RCC 7860 (cell line): ENCODE measurements around the gene FAM110D.

Experiments used
- DNase-seq: peaks from one replicate; pipeline ENCODE4 v3.0.0-alpha.2; 2015; ENCODE audit warnings: low spot score
- FAIRE-seq: peaks from 2 replicates; lab custom pipeline; 2012; peaks lifted over from hg19 to GRCh38; lab: Jason Lieb, UNC

FAM110D gene

DNA sequence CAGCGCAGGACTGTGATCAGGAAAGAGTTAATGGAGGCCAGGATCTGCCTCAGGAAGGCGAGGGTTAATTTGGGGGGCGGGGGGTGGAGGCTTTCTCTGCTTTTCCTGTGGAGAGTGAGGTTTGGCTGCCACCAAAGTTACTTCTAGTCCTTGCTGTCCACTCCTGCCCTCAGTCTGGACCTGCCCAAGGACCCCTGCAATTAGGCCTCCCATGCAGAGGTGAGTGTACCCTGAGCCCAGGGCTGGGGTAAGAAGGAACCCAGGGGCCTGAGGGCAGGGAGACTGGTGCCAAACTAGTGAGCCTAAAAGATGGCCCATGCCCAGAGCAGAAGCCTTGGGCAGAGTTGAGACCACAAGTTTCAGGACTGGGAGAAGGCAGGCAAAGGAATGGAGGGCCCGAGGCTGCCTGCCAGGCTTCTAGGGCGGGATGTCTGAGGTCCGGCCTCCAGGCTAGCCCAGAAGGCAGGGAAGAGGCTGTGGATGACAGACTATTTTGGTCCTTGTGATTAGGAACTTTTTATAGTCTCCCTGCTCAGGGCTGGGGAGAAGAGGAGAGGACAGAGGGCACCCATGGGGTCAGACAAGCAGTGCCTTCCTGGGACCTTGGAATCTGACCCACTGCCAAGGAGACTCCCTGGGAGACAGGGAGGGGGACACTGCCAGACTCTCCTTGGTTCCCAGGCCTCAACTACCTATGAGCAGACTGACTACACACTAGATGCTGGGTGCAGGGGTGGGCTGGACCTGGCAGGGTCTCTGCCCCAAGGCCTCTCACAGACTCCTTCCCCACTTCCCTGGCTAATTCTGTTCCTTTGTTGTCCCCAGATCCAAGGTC, at the start of gene FAM110D:
Gene FAM110D (plus strand): TSS at position 172 of the 835 bp plus-strand sequence. CDS start 2,213 bp downstream, outside the sequence.
- DNase-seq (no peak), FAIRE-seq (no peak)

DNA sequence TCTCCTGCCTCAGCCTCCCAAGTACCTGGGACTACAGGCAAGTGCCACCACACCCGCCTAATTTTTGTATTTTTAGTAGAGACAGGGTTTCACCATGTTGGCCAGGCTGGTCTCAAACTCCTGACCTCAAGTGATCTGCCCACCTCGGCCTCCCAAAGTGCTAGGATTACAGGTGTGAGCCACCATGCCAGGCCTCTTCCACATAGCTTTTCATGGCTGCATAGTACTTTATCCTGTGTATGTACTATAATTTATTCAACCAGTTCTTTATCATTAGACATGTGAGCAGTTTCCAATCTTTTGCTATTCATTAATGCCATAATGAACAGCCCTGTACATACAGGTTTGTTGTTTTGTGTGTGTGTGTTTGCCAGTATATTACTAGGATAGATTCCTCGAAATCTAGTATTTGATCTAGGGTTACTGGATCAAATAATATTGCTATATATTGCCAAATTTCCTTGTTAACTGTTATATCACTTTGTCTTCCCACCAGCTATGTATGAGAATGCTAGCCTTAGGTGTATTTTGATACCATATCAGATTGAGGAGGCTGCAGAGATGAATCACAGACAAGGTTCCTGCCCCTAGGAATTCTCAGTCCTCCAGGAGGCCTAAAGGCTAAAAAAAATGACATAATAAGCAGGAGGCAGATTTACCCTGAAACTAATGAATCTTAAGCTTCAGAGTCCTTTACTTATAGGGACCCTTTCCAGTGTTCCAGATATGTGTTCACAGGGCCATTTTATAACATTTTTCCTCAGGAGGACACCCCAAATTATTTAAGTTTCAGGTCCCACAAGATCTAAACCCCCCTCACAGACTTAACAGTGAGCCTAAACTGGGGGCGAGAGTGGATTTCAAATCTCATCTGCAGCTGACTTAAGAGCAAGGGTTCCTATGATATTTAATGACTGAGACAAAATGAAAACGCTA, 49.4 kb upstream of the FAM110D start:
- DNase-seq (no peak), FAIRE-seq (no peak)

- peak; percentile 37 for DNase-seq
- no peak for FAIRE-seq
Observed at GRCh38 chr1:26110731-26111529, 47.9 kb upstream of the FAM110D start.

DNA sequence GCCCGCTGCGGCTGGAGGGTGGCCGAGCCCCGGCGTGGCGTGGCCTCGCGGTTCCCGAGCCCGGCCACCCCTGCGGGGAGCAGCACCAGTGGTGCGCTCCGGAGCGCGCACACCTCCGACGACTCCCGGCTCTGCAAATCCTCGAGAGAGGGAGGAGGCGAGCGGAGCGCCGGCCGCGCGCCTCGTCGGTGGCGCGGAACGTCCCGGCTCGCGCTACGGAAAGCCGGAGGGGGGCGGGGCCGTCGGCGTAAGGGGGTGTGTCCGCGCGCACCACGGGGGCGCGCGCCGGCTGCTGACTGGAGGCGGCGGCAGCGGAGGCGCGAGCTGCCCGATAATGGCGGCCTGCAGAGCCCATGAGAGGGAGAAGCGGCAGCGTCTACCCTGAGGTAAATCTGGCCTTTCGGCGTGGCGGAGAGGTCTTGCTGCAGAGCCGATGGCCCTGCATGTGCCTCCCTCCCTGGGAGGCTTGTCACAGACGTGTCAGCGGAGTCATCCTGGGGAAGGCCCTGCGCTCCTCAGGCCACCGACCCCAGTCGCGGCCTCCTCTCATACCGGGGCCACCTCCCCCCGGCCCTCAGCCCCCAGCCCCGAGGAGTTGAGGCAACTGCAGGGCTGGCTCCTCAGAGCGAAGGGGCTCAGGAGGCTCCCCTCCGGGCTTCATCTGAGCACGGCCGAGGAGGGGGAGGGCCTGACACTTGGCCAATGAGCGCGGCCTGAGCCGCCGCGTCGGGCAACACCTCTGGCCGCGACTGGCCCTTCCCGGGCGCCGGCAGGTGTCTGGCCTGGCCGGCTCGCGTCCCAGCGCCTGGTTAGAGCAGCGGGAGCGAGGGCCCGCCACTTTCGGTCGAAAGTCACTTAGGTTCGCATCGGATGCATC, 47.1 kb upstream of the FAM110D start, which contains the start of gene PDIK1L:
Gene PDIK1L (plus strand): TSS at position 295 of the 877 bp plus-strand sequence. CDS start 2,485 bp downstream, outside the sequence.
- FAIRE-seq (no peak), DNase-seq (peak; percentile 82)

DNA sequence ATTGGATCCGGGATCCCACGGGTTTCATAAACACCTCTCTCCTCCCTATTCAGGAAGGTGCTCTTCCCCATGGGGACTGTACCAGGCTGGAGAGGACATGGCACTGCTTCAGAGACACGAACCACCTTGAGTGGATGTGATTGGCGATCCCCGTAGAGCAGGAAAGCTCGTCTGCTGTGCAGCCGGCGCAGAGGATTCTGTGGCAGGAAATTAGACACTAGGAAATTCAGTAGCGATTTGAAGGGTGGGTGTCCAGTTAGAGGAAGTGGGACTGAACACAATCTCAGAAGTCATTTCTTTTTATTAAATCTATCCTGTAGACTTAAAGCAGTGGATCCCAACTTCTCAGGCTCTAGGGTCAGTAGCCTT, 46.5 kb upstream of the FAM110D start:
- DNase-seq (no peak), FAIRE-seq (no peak)

DNA sequence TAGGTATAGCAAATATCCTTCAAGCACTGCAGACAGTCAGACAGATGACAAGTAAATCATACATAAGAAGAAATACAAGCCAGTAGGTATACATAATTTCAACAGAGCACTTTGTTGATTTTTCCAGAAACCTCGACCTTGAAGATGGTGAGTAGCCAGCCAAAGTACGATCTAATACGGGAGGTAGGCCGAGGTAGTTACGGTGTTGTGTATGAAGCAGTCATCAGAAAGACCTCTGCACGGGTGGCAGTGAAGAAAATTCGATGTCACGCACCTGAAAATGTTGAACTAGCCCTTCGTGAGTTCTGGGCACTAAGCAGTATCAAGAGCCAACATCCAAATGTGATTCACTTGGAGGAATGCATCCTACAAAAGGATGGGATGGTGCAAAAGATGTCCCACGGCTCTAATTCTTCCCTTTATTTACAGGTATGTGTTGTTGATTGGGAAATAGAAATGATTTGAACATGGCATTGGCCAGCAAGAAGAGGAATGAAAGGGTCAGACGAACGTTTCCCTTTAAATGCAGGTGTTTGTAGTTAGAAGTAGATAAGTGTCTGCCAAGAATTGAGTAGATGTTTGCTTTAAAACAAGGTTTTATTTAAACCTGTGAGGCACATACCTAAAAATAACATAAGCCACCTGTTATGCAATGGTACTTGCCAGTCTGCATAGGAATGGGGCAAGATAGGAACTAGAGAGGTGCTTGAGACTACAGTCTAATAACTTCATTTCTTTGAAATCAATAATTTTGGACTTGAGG, 44.5 kb upstream of the FAM110D start:
- DNase-seq (no peak), FAIRE-seq (no peak)

DNA sequence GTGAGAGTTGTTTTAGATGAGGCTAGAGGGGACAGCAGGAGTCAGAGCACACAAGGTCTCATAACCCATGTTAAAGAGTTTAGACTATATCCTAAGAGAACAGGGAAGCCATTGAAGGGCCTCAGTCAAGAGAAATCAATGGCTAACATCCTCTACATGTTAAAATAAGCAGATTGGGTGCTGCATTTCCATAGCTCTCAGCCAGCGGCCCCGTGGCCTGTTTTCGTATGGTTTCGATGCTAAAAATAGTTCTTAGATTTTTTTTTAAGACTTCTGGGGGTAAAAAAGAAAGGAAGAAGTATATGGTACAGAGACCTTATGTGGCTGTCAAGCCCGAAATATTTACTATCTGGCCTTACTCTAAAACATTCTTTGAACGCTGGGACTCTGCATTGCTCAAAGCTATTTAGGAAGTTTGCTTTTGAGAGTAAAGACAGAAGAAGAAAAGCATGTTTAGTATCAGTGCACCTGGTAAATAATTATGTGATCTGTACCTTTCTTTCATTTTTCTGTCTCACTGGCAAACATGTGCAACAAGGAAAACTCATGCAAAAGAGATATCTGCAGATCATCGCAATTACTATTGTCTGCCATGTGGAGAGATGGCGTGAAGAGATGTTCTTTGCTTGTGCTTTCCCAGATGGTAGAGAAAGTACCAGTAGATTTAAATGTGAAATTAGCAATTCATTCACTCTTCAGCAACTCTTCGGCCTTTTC, 38.8 kb upstream of the FAM110D start:
- no peak for FAIRE-seq

GRCh38 chr1:26121854-26122773, 36.8 kb upstream of the FAM110D start:
- FAIRE-seq (peak; percentile 77), DNase-seq (peak; percentile 68)

More for the DNA sequence above, 38.8 kb upstream of the FAM110D start:
- no peak for DNase-seq

GRCh38 chr1:26122988-26123973, 35.6 kb upstream of the FAM110D start:
- DNase-seq (peak; percentile 63), FAIRE-seq (peak; percentile 92)

DNA sequence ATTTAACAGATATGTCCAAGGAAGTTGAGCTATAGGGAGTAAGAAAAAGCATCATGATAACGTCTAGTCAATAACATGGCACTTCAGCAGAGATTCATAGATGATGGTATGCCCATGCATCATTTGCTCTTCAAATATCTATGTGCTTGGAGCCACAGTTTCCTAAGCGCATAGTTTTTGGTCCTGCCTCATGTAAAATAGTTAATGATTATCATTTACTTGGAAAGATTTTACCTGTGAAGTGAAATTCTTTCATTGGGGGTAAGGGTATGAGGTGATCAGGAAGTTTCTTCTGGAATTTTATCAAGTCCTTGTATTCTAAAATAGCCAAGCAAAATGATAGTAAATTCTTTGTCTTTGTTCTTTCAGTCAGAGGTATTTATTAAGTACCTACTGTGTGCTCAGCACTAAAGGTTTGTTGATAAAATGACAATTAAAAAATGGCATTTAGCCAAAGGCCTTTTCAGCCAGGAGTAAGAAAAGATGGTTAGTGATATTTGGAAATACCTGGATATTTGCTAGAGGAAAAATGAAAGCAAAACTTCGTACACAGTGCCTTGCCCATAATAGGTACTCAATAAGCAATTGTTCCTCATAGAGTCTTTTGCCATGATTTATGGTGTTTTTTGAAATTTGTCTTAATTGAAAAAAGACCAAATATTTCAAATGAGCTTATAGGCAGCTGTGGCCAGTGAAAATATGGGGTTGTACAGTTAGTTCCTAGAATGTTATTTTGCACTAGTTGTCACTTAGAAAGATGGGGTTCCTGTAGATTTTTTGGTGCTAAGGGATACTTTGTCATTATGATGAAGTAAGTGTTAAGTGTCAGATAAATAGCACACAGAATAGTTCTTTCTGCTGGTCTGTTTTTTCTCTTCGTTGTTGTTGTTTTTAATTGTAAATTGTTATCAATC, 34.2 kb upstream of the FAM110D start:
- DNase-seq (no peak), FAIRE-seq (peak; percentile 29)

GRCh38 chr1:26125382-26125781, 33.5 kb upstream of the FAM110D start:
- DNase-seq (no peak), FAIRE-seq (peak; percentile 24)

- DNase-seq (no peak), FAIRE-seq (no peak)
Observed at GRCh38 chr1:26125946-26126320, 32.9 kb upstream of the FAM110D start.

DNA sequence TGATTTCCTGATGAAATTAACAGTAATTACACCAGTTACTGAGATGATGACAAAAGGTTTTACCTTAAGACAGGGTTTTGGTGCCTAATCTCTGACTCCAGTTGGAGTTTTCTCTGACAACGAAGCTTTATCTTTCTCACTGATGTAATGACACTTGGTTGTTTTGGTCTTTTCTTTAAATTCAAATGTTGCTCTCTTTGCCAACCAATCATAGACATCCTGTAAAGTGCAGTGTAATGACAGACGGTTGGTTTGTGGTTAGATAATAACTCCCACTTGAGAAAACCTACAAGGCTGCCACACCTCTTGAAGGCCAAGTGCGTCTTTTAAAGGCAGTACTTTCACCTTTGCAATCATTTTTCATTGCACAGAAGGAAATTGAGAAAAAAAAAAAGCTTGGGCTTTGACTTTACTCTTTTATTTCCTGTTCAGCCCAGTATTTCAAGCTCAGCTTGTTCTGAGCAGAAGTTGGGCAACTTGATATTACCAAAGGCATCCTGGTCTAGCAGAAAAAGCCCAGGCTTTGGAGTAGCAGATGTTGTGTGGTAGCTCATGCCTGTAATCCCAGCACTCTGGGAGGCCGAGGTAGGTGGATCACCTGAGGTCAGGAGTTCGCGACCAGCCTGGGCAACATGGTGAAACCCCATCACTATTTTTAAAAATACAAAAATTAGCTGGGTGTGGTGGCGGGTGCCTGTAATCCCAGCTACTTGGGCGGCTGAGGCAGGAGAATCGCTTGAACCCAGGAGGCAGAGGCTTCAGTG, 32.4 kb upstream of the FAM110D start:
- FAIRE-seq (peak; percentile 87), DNase-seq (peak; percentile 83)
